Endodermal cell (in vitro differentiated cells): ENCODE measurements around the gene INSL3. TPM values are rescaled to one million over a fixed set of nuclear protein-coding genes. Genes with fewer than 3 reads are reported as not detected.
A peak's percentile ranks its signal among the peaks of the same experiment; 100 is the strongest.

Source experiments
- DNase-seq: peaks from one replicate; pipeline ENCODE4 v3.0.0-alpha.2; 2017
- H3K27ac ChIP-seq: 2 replicates; pipeline ENCODE4 v1.5.1; 2013; ENCODE audit warnings: mild to moderate bottlenecking, low read depth, low read length, moderate library complexity
- H3K27me3 ChIP-seq: 2 replicates; pipeline ENCODE4 v1.6.1; 2013; ENCODE audit warnings: mild to moderate bottlenecking, low read length, moderate library complexity; ENCODE audit not compliant: insufficient read depth, control insufficient read depth, poor library complexity, severe bottlenecking
- H3K36me3 ChIP-seq: 2 replicates; pipeline ENCODE4 v1.7.0; 2013; ENCODE audit warnings: mild to moderate bottlenecking, low read length, moderate library complexity; ENCODE audit not compliant: control insufficient read depth, insufficient read depth
- H3K4me1 ChIP-seq: one replicate; pipeline ENCODE4 v1.7.0; 2013; ENCODE audit warnings: low read length; ENCODE audit not compliant: control insufficient read depth, insufficient read depth
- H3K4me3 ChIP-seq: 2 replicates; pipeline ENCODE4 v1.5.1; 2013; ENCODE audit warnings: mild to moderate bottlenecking, low read length, moderate library complexity
- H3K9ac ChIP-seq: 2 replicates; pipeline ENCODE4 v1.6.1; 2013; ENCODE audit warnings: mild to moderate bottlenecking, low read length, moderate library complexity; ENCODE audit not compliant: poor library complexity, severe bottlenecking; ENCODE audit errors: extremely low read depth
- H3K9me3 ChIP-seq: 2 replicates; pipeline ENCODE4 v1.6.1; 2013; ENCODE audit warnings: mild to moderate bottlenecking, low read length, moderate library complexity; ENCODE audit not compliant: control insufficient read depth
- H3K27ac Mint-ChIP-seq: 2 replicates; pipeline ENCODE4 v1.8.0; 2020; ENCODE audit warnings: mixed read lengths
- H3K27me3 Mint-ChIP-seq: 2 replicates; pipeline ENCODE4 v1.8.0; 2021; ENCODE audit warnings: mild to moderate bottlenecking, mixed read lengths; ENCODE audit not compliant: insufficient read depth
- H3K36me3 Mint-ChIP-seq: 2 replicates; pipeline ENCODE4 v1.8.0; 2020; ENCODE audit warnings: low read depth, mixed read lengths
- H3K4me1 Mint-ChIP-seq: 2 replicates; pipeline ENCODE4 v1.8.0; 2020; ENCODE audit warnings: mixed read lengths
- H3K4me3 Mint-ChIP-seq: 2 replicates; pipeline ENCODE4 v1.8.0; 2020; ENCODE audit warnings: mild to moderate bottlenecking, moderate library complexity, mixed read lengths
- H3K9me3 Mint-ChIP-seq: 2 replicates; pipeline ENCODE4 v1.8.0; 2020; ENCODE audit warnings: mild to moderate bottlenecking, mixed read lengths
- WGBS, 2 experiments: methylation state at CpG; one replicate each; pipeline versions ENCODE4 v1.1.5 to v1.1.7; 2013; ENCODE audit warnings: missing lambda C conversion rate in 2 of 2, mixed read lengths in 1 of 2; ENCODE audit not compliant: insufficient coverage in 1 of 2, insufficient read length in 1 of 2; 5-methylcytosine and 5-hydroxymethylcytosine counted together
- total RNA-seq, 2 donors: library from RNA; stranded (reverse); fragmentation: NEBNext Ultra II Directional in 1 of 2; extraction: Animal tissue kit (Norgen Biotek cat#: 25700) in 1 of 2; gene quantifications; 2 replicates in 1 of 2; 3 replicates in 1 of 2; pipeline ENCODE4 v1.2.1, GENCODE V29; 2021
- TF ChIP-seq, protein P1 (sequence below): fragments of 200-600 bp; sonication (generic); conservative IDR thresholded peaks from 2 replicates; pipeline ENCODE4 v1.5.0; 2021; ENCODE audit warnings: antibody characterized with exemption, mild to moderate bottlenecking

The INSL3 gene
- total RNA-seq, 2 donors from 2014 or later, result 0.80 TPM; not detected in 1

DNA sequence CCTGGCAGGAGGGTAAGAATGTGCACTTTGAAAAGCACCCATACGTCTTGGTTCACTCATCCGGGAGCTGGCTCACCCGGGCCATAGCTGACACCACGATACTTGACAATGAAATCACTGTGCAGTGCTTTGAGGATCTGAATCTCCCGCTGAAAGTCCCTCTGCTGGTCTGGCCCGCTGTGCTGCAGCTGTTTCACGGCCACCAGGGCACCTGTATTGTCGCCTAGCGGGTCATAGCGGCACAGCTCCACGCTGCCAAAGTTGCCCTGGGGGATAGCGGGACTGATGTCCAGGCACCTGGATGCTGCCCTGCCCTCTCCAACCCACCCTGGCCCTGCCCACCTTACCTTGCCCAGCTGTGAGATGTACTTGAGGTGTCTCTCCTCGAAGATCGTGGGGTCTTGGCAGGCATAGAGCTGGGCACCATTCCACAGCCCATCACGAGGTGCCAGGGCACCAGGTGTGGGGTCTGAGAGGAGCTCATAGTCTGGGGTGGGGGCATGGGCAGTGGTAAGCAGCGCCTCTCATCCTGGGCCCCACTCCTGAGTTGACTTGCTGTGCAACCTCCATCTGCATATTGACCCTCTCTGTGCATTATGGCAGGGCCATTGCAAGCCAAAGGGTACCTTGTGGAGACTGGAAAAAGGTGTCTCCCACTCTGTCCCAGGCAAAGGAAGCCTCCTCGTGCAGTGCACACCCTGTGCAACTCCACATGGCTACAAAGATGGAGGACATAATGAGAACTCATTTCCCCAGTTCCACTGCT, 11.3 kb upstream of the INSL3 start:
- Histone ChIP-seq H3K4me1 (no peaks in the 10 kb centered on the region), H3K36me3 (no peaks in the 10 kb centered on the region), H3K4me3 (no peak overlapping the region), H3K27ac (no peak overlapping the region), H3K9ac (no peak overlapping the region), H3K27me3 (peaks cover 14% of the 10 kb centered on the region), H3K9me3 (no peaks in the 10 kb centered on the region)
- WGBS, 2 experiments, result 94% methylated on average over 9 to 17 of the region's 17 CpGs
- no peak for DNase-seq
- Mint-ChIP-seq H3K27ac (no peak overlapping the region), H3K4me1 (peaks cover 8% of the 10 kb centered on the region), H3K4me3 (no peak overlapping the region), H3K9me3 (no peaks in the 10 kb centered on the region), H3K27me3 (peaks cover 28% of the 10 kb centered on the region), H3K36me3 (no peaks in the 10 kb centered on the region)
- TF ChIP-seq, protein P1, sequence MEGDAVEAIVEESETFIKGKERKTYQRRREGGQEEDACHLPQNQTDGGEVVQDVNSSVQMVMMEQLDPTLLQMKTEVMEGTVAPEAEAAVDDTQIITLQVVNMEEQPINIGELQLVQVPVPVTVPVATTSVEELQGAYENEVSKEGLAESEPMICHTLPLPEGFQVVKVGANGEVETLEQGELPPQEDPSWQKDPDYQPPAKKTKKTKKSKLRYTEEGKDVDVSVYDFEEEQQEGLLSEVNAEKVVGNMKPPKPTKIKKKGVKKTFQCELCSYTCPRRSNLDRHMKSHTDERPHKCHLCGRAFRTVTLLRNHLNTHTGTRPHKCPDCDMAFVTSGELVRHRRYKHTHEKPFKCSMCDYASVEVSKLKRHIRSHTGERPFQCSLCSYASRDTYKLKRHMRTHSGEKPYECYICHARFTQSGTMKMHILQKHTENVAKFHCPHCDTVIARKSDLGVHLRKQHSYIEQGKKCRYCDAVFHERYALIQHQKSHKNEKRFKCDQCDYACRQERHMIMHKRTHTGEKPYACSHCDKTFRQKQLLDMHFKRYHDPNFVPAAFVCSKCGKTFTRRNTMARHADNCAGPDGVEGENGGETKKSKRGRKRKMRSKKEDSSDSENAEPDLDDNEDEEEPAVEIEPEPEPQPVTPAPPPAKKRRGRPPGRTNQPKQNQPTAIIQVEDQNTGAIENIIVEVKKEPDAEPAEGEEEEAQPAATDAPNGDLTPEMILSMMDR, result no peak

DNA sequence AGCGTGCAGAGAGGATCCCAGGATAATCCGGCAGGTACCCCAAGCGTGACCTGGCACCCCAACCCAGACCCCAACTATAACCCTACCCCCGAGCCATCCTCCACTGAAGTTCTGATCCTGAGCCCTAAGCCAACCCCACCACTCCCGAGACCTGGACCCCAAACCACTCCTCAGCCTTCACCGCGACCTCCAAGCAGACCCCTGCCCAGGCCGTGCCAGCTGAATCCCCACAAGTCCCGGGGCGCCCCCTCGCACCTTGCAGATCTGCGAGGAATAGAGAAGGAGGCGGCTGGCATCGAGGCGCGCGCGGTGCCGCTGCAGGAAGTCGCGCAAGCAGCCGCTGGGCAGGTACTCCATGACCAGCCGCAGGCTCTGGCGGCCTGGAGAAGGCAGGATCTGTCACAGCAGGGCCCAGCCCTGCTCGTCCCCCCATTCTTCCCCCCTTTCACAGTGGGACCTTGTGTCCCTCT, 10.1 kb upstream of the INSL3 start:
- peaks cover 5% of the 10 kb centered on the region for H3K4me1 Mint-ChIP-seq
- peak overlapping the region; percentile 78 for H3K4me3 Mint-ChIP-seq
- no peaks in the 10 kb centered on the region for H3K9me3 Mint-ChIP-seq
- no peaks in the 10 kb centered on the region for H3K36me3 Mint-ChIP-seq
- no peaks in the 10 kb centered on the region for H3K9me3 ChIP-seq
- H3K27ac Mint-ChIP-seq, result no peak overlapping the region
- no peak overlapping the region for H3K9ac ChIP-seq
- WGBS, 2 experiments, result 58 to 92% methylated on average over 7 to 24 of the region's 25 CpGs
- no peaks in the 10 kb centered on the region for H3K36me3 ChIP-seq
- H3K4me1 ChIP-seq, result no peaks in the 10 kb centered on the region
- peak overlapping the region; percentile 73 for H3K4me3 ChIP-seq
- DNase-seq, result no peak
- peaks cover 28% of the 10 kb centered on the region for H3K27me3 Mint-ChIP-seq
- peaks cover 14% of the 10 kb centered on the region for H3K27me3 ChIP-seq
- H3K27ac ChIP-seq, result no peak overlapping the region
- TF ChIP-seq, protein P1, result no peak

DNA sequence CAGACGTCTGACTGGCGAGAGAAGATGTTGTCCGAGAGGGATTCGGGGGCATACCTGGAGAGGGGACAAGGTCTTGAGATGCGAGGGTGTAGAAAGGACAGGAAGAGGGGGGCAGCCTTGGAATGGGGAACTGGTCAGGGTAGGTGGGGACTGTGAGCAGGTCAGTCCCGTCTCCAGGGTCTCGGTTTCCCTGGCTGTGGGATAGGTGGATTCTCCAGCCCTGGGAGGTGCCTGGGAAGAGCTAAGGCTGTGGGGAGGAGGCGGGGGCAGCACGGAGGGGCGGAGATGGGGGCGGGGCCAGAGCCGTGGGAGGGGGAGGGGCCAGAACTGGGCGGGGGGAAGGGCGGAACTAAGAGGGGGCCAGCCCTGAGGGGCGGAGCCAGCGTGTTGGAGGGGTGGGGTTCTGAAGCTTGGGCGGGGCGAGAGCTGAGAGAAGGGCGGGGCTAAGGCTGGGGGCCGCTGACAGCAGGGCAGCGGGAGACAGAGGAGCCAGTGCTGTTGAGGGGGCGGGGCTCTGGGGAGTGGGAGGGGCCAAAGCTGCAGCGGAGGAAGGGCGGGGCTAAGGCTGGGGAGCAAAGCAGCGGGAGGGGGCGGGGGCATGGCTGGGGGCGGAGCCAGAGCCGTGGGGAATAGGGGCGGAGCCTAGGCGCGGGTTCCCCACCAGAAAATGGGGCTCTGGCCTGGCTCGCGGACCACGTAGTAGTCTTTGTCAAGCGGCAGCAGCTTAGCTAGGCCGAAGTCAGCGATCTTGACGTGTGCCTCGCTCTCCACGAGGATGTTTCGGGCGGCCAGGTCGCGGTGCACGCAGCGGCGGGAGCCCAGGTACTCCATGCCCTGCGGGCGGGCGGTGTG, 9.5 kb upstream of the INSL3 start:
- no peaks in the 10 kb centered on the region for H3K4me1 ChIP-seq
- peak overlapping the region; percentile 89 for H3K4me3 ChIP-seq
- H3K4me1 Mint-ChIP-seq, result peaks cover 3% of the 10 kb centered on the region
- DNase-seq, result peak; percentile 99
- H3K9ac ChIP-seq, result peak overlapping the region; percentile 59
- TF ChIP-seq, protein P1, result peak; percentile 3
- no peak overlapping the region for H3K27ac ChIP-seq
- H3K36me3 Mint-ChIP-seq, result no peaks in the 10 kb centered on the region
- H3K9me3 Mint-ChIP-seq, result no peaks in the 10 kb centered on the region
- H3K36me3 ChIP-seq, result no peaks in the 10 kb centered on the region
- 17 to 26% methylated on average over 13 to 43 of the region's 50 CpGs for WGBS, 2 experiments
- H3K9me3 ChIP-seq, result no peaks in the 10 kb centered on the region
- peak overlapping the region; percentile 78 for H3K4me3 Mint-ChIP-seq
- peak overlapping the region; percentile 99 for H3K27ac Mint-ChIP-seq
- peaks cover 14% of the 10 kb centered on the region for H3K27me3 ChIP-seq
- peaks cover 28% of the 10 kb centered on the region for H3K27me3 Mint-ChIP-seq
